Gastroesophageal sphincter (tissue), 4 donors: Measurements from ENCODE around the gene ILF3. TPM values are rescaled to one million over a fixed set of nuclear protein-coding genes. Genes with fewer than 3 reads are reported as not detected.
A peak's percentile ranks its signal among the peaks of the same experiment; 100 is the strongest.
"Not testable (repeated sequence)": the region's sequence is repeated elsewhere in the genome, so short reads cannot be mapped to it uniquely, and the experiment has no call there.

Experiments
- ATAC-seq: fragments of 150-250 bp; one replicate; pipeline ENCODE4 v1.9.1; 2016; ENCODE audit warnings: mild to moderate bottlenecking, moderate library complexity
- H3K27ac ChIP-seq, 4 donors: fragments of 200-600 bp; sonication (generic) in 3 of 4; 1 replicate in 3 of 4; 2 replicates in 1 of 4; pipeline ENCODE4 v1.5.1; 2016 to 2019
- H3K27me3 ChIP-seq: fragments of 200-600 bp; sonication (generic); one replicate; pipeline ENCODE4 v1.5.1; 2019
- H3K36me3 ChIP-seq, 2 donors: fragments of 200-600 bp; sonication (generic); one replicate each; pipeline ENCODE4 v1.5.1; 2019; ENCODE audit warnings: control low read depth in 1 of 2
- H3K4me1 ChIP-seq, 3 donors: fragments of 200-600 bp; sonication (generic); 1 replicate in 2 of 3; 2 replicates in 1 of 3; pipeline ENCODE4 v1.5.1; 2016 to 2019; ENCODE audit warnings: control low read depth in 2 of 3
- H3K4me3 ChIP-seq, 2 donors: fragments of 200-600 bp; sonication (generic); one replicate each; pipeline ENCODE4 v1.5.1; 2019; ENCODE audit warnings: mild to moderate bottlenecking in 1 of 2, moderate library complexity in 1 of 2
- H3K9me3 ChIP-seq, 3 donors: fragments of 200-600 bp; sonication (generic); one replicate each; pipeline ENCODE4 v1.5.1; 2017 to 2019; ENCODE audit warnings: control low read depth in 2 of 3
- CTCF ChIP-seq, 4 experiments: fragments of 200-600 bp in 2 of 4; fragments of 450-650 bp in 2 of 4; sonication (generic) in 1 of 4; IDR thresholded peaks; one replicate each; pipeline ENCODE4 v1.5.1; 2017 to 2019; ENCODE audit warnings: antibody characterized with exemption in 4 of 4, mild to moderate bottlenecking in 2 of 4, moderate library complexity in 2 of 4
- EP300 ChIP-seq: sonication (generic); formaldehyde crosslinking; IDR thresholded peaks from one replicate; pipeline ENCODE4 v1.6.1; 2017; ENCODE audit warnings: antibody characterized with exemption, mild to moderate bottlenecking
- POLR2A ChIP-seq, 2 donors: fragments of 450-650 bp; IDR thresholded peaks; one replicate each; pipeline ENCODE4 v1.6.1; 2017; ENCODE audit warnings: antibody characterized with exemption in 2 of 2, mild to moderate bottlenecking in 2 of 2, moderate library complexity in 1 of 2
- POLR2AphosphoS5 ChIP-seq: sonication (generic); formaldehyde crosslinking; IDR thresholded peaks from one replicate; pipeline ENCODE4 v1.6.1; 2017; ENCODE audit warnings: antibody characterized with exemption
- WGBS, 2 donors: methylation state at CpG; one replicate each; pipeline ENCODE4 v1.1.5; 2018; ENCODE audit warnings: low coverage in 1 of 2; 5-methylcytosine and 5-hydroxymethylcytosine counted together
- total RNA-seq, 4 donors: library from RNA; depleted of rRNA; stranded (reverse); fragments of >200 nt; gene quantifications; one replicate each; pipeline ENCODE4 v1.1.0, GENCODE V29; 2016

The ILF3 gene
- total RNA-seq, 4 donors from 2014 or later: 67.2 to 128 (median 120) TPM

GRCh38 chr19:10661946-10662345 is 7.8 kb downstream of the ILF3 start:
- Histone ChIP-seq H3K36me3 (peaks cover 0 to 14% of the 10 kb centered on the region in 2 donors), H3K4me1 (peaks cover 0 to 97% (median 20%) of the 10 kb centered on the region in 3 donors), H3K27me3 (no peaks in the 10 kb centered on the region), H3K9me3 (no peaks in the 10 kb centered on the region), H3K4me3 (no peak overlapping the region), H3K27ac (peak overlapping the region in 2 of 4 donors; percentile 8 to 19)
- ATAC-seq: no peak
- WGBS, 2 donors: 86 to 100% methylated on average over 1 of the region's 1 CpG
- TF ChIP-seq POLR2AphosphoS5 (no peak), EP300 (no peak), CTCF (IDR thresholded peaks at IDR 0.05) (no peak), POLR2A (IDR thresholded peaks at IDR 0.05) (no peak)

- no peaks in the 10 kb centered on the region for H3K27me3 ChIP-seq
- H3K9me3 ChIP-seq: no peaks in the 10 kb centered on the region
- TF ChIP-seq POLR2AphosphoS5 (no peak), POLR2A (IDR thresholded peaks at IDR 0.05) (no peak), EP300 (no peak), CTCF (IDR thresholded peaks at IDR 0.05) (no peak)
- H3K4me1 ChIP-seq: peaks cover 0 to 93% (median 15%) of the 10 kb centered on the region in 3 donors
- ATAC-seq: no peak
- H3K36me3 ChIP-seq: peaks cover 0 to 14% of the 10 kb centered on the region in 2 donors
- H3K4me3 ChIP-seq: no peak overlapping the region
- 37 to 40% methylated on average over 8 to 9 of the region's 14 CpGs for WGBS, 2 donors
- H3K27ac ChIP-seq: peak overlapping the region in 2 of 4 donors; percentile 8 to 19
Measured at GRCh38 chr19:10662384-10663251, 8.5 kb downstream of the ILF3 start.

- Histone ChIP-seq H3K36me3 (peaks cover 0 to 16% of the 10 kb centered on the region in 2 donors), H3K4me1 (peaks cover 0 to 93% (median 15%) of the 10 kb centered on the region in 3 donors)
- not testable (repeated sequence) for H3K4me3 ChIP-seq, H3K27me3 ChIP-seq, ATAC-seq, H3K9me3 ChIP-seq, H3K27ac ChIP-seq
- WGBS, 2 donors: 70% methylated on average over 2 to 5 of the region's 16 CpGs
Measured at GRCh38 chr19:10663252-10663563, 9.1 kb downstream of the ILF3 start.

GRCh38 chr19:10667867-10668266 is 13.7 kb downstream of the ILF3 start:
- H3K36me3 ChIP-seq: peaks cover 0 to 33% of the 10 kb centered on the region in 2 donors
- H3K27me3 ChIP-seq: no peaks in the 10 kb centered on the region
- no peak overlapping the region for H3K27ac ChIP-seq
- H3K4me3 ChIP-seq: no peak overlapping the region
- WGBS, 2 donors: 53 to 67% methylated on average over 1 to 3 of the region's 6 CpGs
- H3K4me1 ChIP-seq: peaks cover 0 to 91% (median 13%) of the 10 kb centered on the region in 3 donors
- no peak for TF ChIP-seq POLR2A (IDR thresholded peaks at IDR 0.05)
- TF ChIP-seq EP300: no peak
- no peak for TF ChIP-seq POLR2AphosphoS5
- TF ChIP-seq CTCF (IDR thresholded peaks at IDR 0.05): no peak
- ATAC-seq: no peak
- H3K9me3 ChIP-seq: no peaks in the 10 kb centered on the region

DNA sequence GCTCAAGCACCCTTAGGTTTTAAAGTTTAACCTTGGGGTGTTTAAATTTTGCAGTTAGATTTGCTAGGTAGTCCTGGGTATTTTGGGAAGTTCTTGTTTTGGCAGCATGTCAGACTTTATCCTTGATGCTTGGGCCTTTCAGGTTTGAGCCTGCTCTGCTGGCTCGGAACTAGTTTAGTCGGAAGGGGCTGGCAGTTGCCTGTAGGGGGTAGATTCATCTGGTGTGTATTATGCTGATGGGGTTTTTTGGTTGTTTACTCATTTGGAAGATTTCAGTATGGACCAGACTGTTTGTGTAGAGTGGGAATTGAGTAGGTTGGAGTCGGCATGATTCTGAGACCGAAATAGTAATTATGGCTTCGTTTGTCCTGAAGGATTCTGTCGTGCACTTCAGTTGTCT is 15.1 kb downstream of the ILF3 start:
- peaks cover 0 to 45% of the 10 kb centered on the region in 2 donors for H3K36me3 ChIP-seq
- H3K27me3 ChIP-seq: no peaks in the 10 kb centered on the region
- WGBS, 2 donors: 60 to 77% methylated on average over 2 to 6 of the region's 6 CpGs
- H3K9me3 ChIP-seq: no peaks in the 10 kb centered on the region
- TF ChIP-seq POLR2A (IDR thresholded peaks at IDR 0.05) (no peak), EP300 (no peak), POLR2AphosphoS5 (no peak), CTCF (IDR thresholded peaks at IDR 0.05) (no peak)
- no peak overlapping the region for H3K4me3 ChIP-seq
- H3K4me1 ChIP-seq: peaks cover 0 to 81% (median 6%) of the 10 kb centered on the region in 3 donors
- H3K27ac ChIP-seq: peak overlapping the region in 1 of 4 donors; percentile 31
- ATAC-seq: no peak
